HCT116 (cell line): Measurements from ENCODE around the gene TICRR. TPM values are rescaled to one million over a fixed set of nuclear protein-coding genes. Genes with fewer than 3 reads are reported as not detected.
A peak's percentile ranks its signal among the peaks of the same experiment; 100 is the strongest.

Experiments used
- ATAC-seq: fragments of 200-7000 bp; cut with Tn5 transposase; 2 replicates; pipeline ENCODE4 v1.9.1; 2020; ENCODE audit warnings: mild to moderate bottlenecking, moderate library complexity
- BruUV-seq: library from RNA; stranded (reverse); fragments of 400-500 nt; replicated peaks from 2 replicates; lab custom pipeline; 2021; lab: Mats Ljungman, UMichigan
- CTCF ChIA-PET: fragments of 300-600 bp; sonication (Branson Sonifier 250); formaldehyde crosslinking; loops from one replicate; lab custom pipeline; 2021; ENCODE audit warnings: antibody characterized with exemption; lab: Charles Lee
- POLR2A ChIA-PET: fragments of 300-600, 350-600 bp; sonication (Branson Sonifier 250); formaldehyde crosslinking; loops from one replicate; lab custom pipeline; 2021; ENCODE audit warnings: antibody characterized with exemption; lab: Charles Lee
- RAD21 ChIA-PET, 2 experiments: fragments of 300-600 bp; sonication (Branson Sonifier 250); formaldehyde crosslinking; loops; one replicate each; lab custom pipeline; 2023; ENCODE audit warnings: low total read pairs in 2 of 2; ENCODE audit not compliant: uncharacterized antibody in 2 of 2, unreplicated experiment in 2 of 2, low non-redundant PET in 1 of 2; lab: Charles Lee
- DNase-seq: peaks from one replicate; pipeline ENCODE4 v3.0.0-alpha.2; 2010; ENCODE audit warnings: low read depth, low spot score
- H2AFZ ChIP-seq: fragments of 200-600 bp; shearing (Covaris generic), sonication (generic); 2 replicates; pipeline ENCODE4 v1.6.1; 2017; ENCODE audit warnings: low read depth, mixed run types, mixed read lengths, antibody characterized with exemption, low read length; ENCODE audit not compliant: poor library complexity, severe bottlenecking
- H3K27ac ChIP-seq: 2 replicates; pipeline ENCODE4 v1.5.1; 2012; ENCODE audit warnings: low read depth, low read length
- H3K27me3 ChIP-seq: fragments of 200-600 bp; sonication (generic); 2 replicates; pipeline ENCODE4 v1.6.1; 2016; ENCODE audit warnings: mixed run types, low read length, mixed read lengths; ENCODE audit not compliant: insufficient read depth
- H3K36me3 ChIP-seq, 2 experiments: fragments of 200-500 bp in 1 of 2; fragments of 200-600 bp in 1 of 2; sonication (Bioruptor generic) in 1 of 2; sonication (generic) in 1 of 2; 2 replicates each; pipeline versions ENCODE4 v1.5.1 to v1.6.1; 2014 to 2016; ENCODE audit warnings: low read length in 2 of 2, inconsistent platforms in 1 of 2, mixed read lengths in 1 of 2, mixed run types in 1 of 2; ENCODE audit not compliant: insufficient read depth in 2 of 2, control insufficient read depth in 1 of 2
- H3K4me1 ChIP-seq, 2 experiments: fragments of 200-600 bp in 1 of 2; sonication (generic) in 1 of 2; 2 replicates each; pipeline versions ENCODE4 v1.5.1 to v1.6.1; 2012 to 2017; ENCODE audit warnings: low read length in 2 of 2, inconsistent platforms in 1 of 2, mild to moderate bottlenecking in 1 of 2, mixed read lengths in 1 of 2, mixed run types in 1 of 2, moderate library complexity in 1 of 2; ENCODE audit not compliant: insufficient read depth in 2 of 2, control insufficient read depth in 1 of 2
- H3K4me2 ChIP-seq: fragments of 200-600 bp; sonication (generic); 2 replicates; pipeline ENCODE4 v1.6.1; 2017; ENCODE audit warnings: mixed run types, low read length, mixed read lengths
- H3K4me3 ChIP-seq, 2 experiments: fragments of 200-600 bp in 1 of 2; sonication (generic) in 1 of 2; replicated peaks in 1 of 2; 2 replicates each; pipeline ENCODE4 v1.5.1; 2011 to 2016; ENCODE audit warnings: low read length in 2 of 2, control low read depth in 1 of 2, low read depth in 1 of 2, mild to moderate bottlenecking in 1 of 2, mixed read lengths in 1 of 2, mixed run types in 1 of 2
- H3K79me2 ChIP-seq: fragments of 200-600 bp; sonication (generic); 2 replicates; pipeline ENCODE4 v1.6.1; 2017; ENCODE audit warnings: mild to moderate bottlenecking, mixed run types, low read length, moderate library complexity, mixed read lengths; ENCODE audit not compliant: insufficient read depth
- H3K9ac ChIP-seq: fragments of 200-600 bp; sonication (generic); 2 replicates; pipeline ENCODE4 v1.6.1; 2016; ENCODE audit warnings: low read length, mixed read lengths
- H3K9me2 ChIP-seq: fragments of 200-600 bp; sonication (generic), shearing (Covaris generic); 2 replicates; pipeline ENCODE4 v1.6.1; 2017; ENCODE audit warnings: mixed run types, mild to moderate bottlenecking, moderate library complexity; ENCODE audit not compliant: insufficient read depth
- H3K9me3 ChIP-seq, 2 experiments: fragments of 200-500 bp in 1 of 2; fragments of 200-600 bp in 1 of 2; sonication (Bioruptor generic) in 1 of 2; sonication (generic) in 1 of 2; 2 replicates each; pipeline ENCODE4 v1.6.1; 2014 to 2017; ENCODE audit warnings: low read length in 2 of 2, mixed read lengths in 2 of 2, inconsistent platforms in 1 of 2, low read depth in 1 of 2, mild to moderate bottlenecking in 1 of 2, mixed run types in 1 of 2, moderate library complexity in 1 of 2; ENCODE audit not compliant: control insufficient read depth in 1 of 2, insufficient read depth in 1 of 2
- H4K20me1 ChIP-seq: fragments of 200-600 bp; sonication (generic), shearing (Covaris generic); 2 replicates; pipeline ENCODE4 v1.6.1; 2017; ENCODE audit warnings: mixed run types, mild to moderate bottlenecking, moderate library complexity; ENCODE audit not compliant: insufficient read depth
- CEBPB ChIP-seq: IDR thresholded peaks from 2 replicates; pipeline ENCODE4 v1.6.1; 2012; ENCODE audit warnings: low read depth
- CTCF ChIP-seq, 3 experiments: fragments of 200-600 bp in 1 of 3; sonication (generic) in 1 of 3; IDR thresholded peaks in 2 of 3; conservative IDR thresholded peaks in 1 of 3; 2 replicates each; pipeline ENCODE4 v1.5.1; 2012 to 2017; ENCODE audit warnings: low read depth in 2 of 3, low read length in 2 of 3, antibody characterized with exemption in 1 of 3, borderline replicate concordance in 1 of 3, control low read depth in 1 of 3, mild to moderate bottlenecking in 1 of 3, mixed read lengths in 1 of 3, mixed run types in 1 of 3, moderate library complexity in 1 of 3; ENCODE audit not compliant: insufficient read depth in 1 of 3
- EZH2 ChIP-seq: fragments of 200-600 bp; sonication (generic); IDR thresholded peaks from 2 replicates; pipeline ENCODE4 v1.6.1; 2017; ENCODE audit warnings: antibody characterized with exemption, mixed run types
- FOSL1 ChIP-seq: IDR thresholded peaks from 2 replicates; pipeline ENCODE4 v1.6.1; 2012; ENCODE audit warnings: low read depth
- JUND ChIP-seq: IDR thresholded peaks from 2 replicates; pipeline ENCODE4 v1.6.1; 2012
- POLR2AphosphoS5 ChIP-seq: IDR thresholded peaks from 2 replicates; pipeline ENCODE4 v1.6.1; 2011; ENCODE audit warnings: mild to moderate bottlenecking, low read depth, low read length, moderate library complexity
- RAD21 ChIP-seq: IDR thresholded peaks from 2 replicates; pipeline ENCODE4 v1.6.1; 2012; ENCODE audit warnings: low read depth, mild to moderate bottlenecking
- REST ChIP-seq: IDR thresholded peaks from 2 replicates; pipeline ENCODE4 v1.6.1; 2012; ENCODE audit warnings: low read depth
- SIN3A ChIP-seq: IDR thresholded peaks from 2 replicates; pipeline ENCODE4 v1.6.1; 2012; ENCODE audit warnings: low read depth
- SP1 ChIP-seq: IDR thresholded peaks from 2 replicates; pipeline ENCODE4 v1.6.1; 2012; ENCODE audit warnings: low read depth
- TCF7L2 ChIP-seq: IDR thresholded peaks from 2 replicates; pipeline ENCODE4 v1.7.0; 2011; ENCODE audit warnings: borderline replicate concordance, inconsistent platforms; ENCODE audit not compliant: insufficient read depth, insufficient read length; ENCODE audit errors: extremely low read depth
- YY1 ChIP-seq: IDR thresholded peaks from 2 replicates; pipeline ENCODE4 v1.6.1; 2011; ENCODE audit warnings: low read length, low read depth, moderate library complexity, mild to moderate bottlenecking; ENCODE audit not compliant: insufficient replicate concordance; ENCODE audit errors: extremely low read depth
- ZBTB33 ChIP-seq: IDR thresholded peaks from 2 replicates; pipeline ENCODE4 v1.6.1; 2011; ENCODE audit warnings: mild to moderate bottlenecking, low read length, moderate library complexity; ENCODE audit not compliant: insufficient replicate concordance; ENCODE audit errors: extremely low read depth
- ZFX ChIP-seq: fragments of 450-650 bp; IDR thresholded peaks from 2 replicates; pipeline ENCODE4 v1.6.1; 2017
- ZNF274 ChIP-seq: fragments of 200-500 bp; sonication (Bioruptor generic); IDR thresholded peaks from 2 replicates; pipeline ENCODE4 v1.6.1; 2014; ENCODE audit warnings: mild to moderate bottlenecking, low read depth, low read length, inconsistent platforms
- intact Hi-C: fragments of 100-400 bp; cut with micrococcal nuclease; formaldehyde crosslinking; loops from 2 replicates; pipeline ENCODE4 v1.10.0; 2022
- total RNA-seq: library from RNA; stranded (reverse); gene quantifications from one replicate; pipeline ENCODE4 v1.2.1, GENCODE V29; 2021; ENCODE audit not compliant: unreplicated experiment
- TF ChIP-seq, protein P1 (sequence below): IDR thresholded peaks from 2 replicates; pipeline ENCODE4 v1.6.1; 2012

Gene TICRR
- total RNA-seq, 1 experiment from 2014 or later, result 24.8 TPM

- TF ChIP-seq EZH2 (no peak), JUND (no peak), YY1 (no peak)
Observed at GRCh38 chr15:89660556-89660955, 85.3 kb downstream of the TICRR start (continued).

- H3K27ac ChIP-seq, result no peak overlapping the region
- H3K9me2 ChIP-seq, result no peaks in the 10 kb centered on the region
- ChIA-PET POLR2A (no interaction called here), RAD21 (no interaction called here), CTCF (interaction anchor here (0.6 to 3.4 kb wide), 2 partner anchors 10 to 17 kb away, joined by 3 to 14 read pairs; no protein-coding TSS in a partner anchor)
- H3K27me3 ChIP-seq, result no peaks in the 10 kb centered on the region
- H2AFZ ChIP-seq, result no peak overlapping the region
- DNase-seq (no peak), ATAC-seq (0 out of 2 replicates have a peak, but pooled peaks have one; percentile 29)
- H3K4me1 ChIP-seq, result peaks cover 0 to 5% of the 10 kb centered on the region in 2 experiments; a peak in 1 of 4 replicates
- H3K4me3 ChIP-seq, result no peak overlapping the region
- H4K20me1 ChIP-seq, result no peaks in the 10 kb centered on the region
- H3K9ac ChIP-seq, result no peak overlapping the region
- BruUV-seq, result no TSS peak
- intact Hi-C loops, result no loop called here
- H3K9me3 ChIP-seq, result no peaks in the 10 kb centered on the region
- no peaks in the 10 kb centered on the region for H3K79me2 ChIP-seq
- no peaks in the 10 kb centered on the region for H3K36me3 ChIP-seq
- no peak overlapping the region for H3K4me2 ChIP-seq
- TF ChIP-seq FOSL1 (no peak), ZBTB33 (no peak), EZH2 (no peak), ZNF274 (no peak), TCF7L2 (no peak), RAD21 (no peak), SIN3A (no peak), ZFX (no peak), CTCF (IDR thresholded peaks at IDR 0.05 in 2 of 3, conservative IDR thresholded peaks at IDR 0.05 in 1 of 3; ENCODE audit: borderline replicate concordance in 1 of 3, insufficient read depth in 1 of 3, low read depth in 2 of 3, low read length in 2 of 3) (no peak), REST (no peak), POLR2AphosphoS5 (no peak), CEBPB (no peak), YY1 (no peak), SP1 (no peak)
- TF ChIP-seq, protein P1, sequence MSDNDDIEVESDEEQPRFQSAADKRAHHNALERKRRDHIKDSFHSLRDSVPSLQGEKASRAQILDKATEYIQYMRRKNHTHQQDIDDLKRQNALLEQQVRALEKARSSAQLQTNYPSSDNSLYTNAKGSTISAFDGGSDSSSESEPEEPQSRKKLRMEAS, result no peak
Observed at GRCh38 chr15:89662893-89663626, 87.8 kb downstream of the TICRR start.
